Caco-2 (cell line): ENCODE results near the gene PTK7. TPM values are rescaled to one million over a fixed set of nuclear protein-coding genes. Genes with fewer than 3 reads are reported as not detected.

Experiments
- BruUV-seq: library from RNA; stranded (reverse); fragments of 400-500 nt; replicated peaks from 2 replicates; lab custom pipeline; 2021; lab: Mats Ljungman, UMichigan
- CTCF ChIA-PET: fragments of 300-600 bp; sonication (Branson Sonifier 250); formaldehyde crosslinking; loops from one replicate; lab custom pipeline; 2022; ENCODE audit warnings: antibody characterized with exemption; lab: Charles Lee
- POLR2A ChIA-PET: fragments of 300-600 bp; sonication (Branson Sonifier 250); formaldehyde crosslinking; loops from one replicate; lab custom pipeline; 2022; ENCODE audit warnings: antibody characterized with exemption; lab: Charles Lee
- DNase-seq, 2 experiments: peaks; one replicate each; pipeline versions ENCODE4 v3.0.0 to v3.0.0-alpha.2; 2020 to 2022
- H3K27me3 ChIP-seq: replicated peaks from 2 replicates; pipeline ENCODE4 v1.6.0; 2011; ENCODE audit warnings: low read length; ENCODE audit not compliant: control insufficient read depth, insufficient read depth
- H3K36me3 ChIP-seq: 2 replicates; pipeline ENCODE4 v1.5.1; 2011; ENCODE audit warnings: low read length; ENCODE audit not compliant: control insufficient read depth, insufficient read depth
- H3K4me1 ChIP-seq: fragments of 250-450 bp; sonication (Bioruptor Pico); 2 replicates; pipeline ENCODE4 v1.5.1; 2020; ENCODE audit warnings: mild to moderate bottlenecking
- H3K4me3 ChIP-seq: 2 replicates; pipeline ENCODE4 v1.5.1; 2011; ENCODE audit warnings: low read depth, mild to moderate bottlenecking, control low read depth, low read length
- H3K9me3 ChIP-seq: fragments of 250-450 bp; sonication (Bioruptor Pico); 2 replicates; pipeline ENCODE4 v1.5.1; 2020; ENCODE audit warnings: mild to moderate bottlenecking, moderate library complexity
- H3K27ac Mint-ChIP-seq: one replicate; pipeline ENCODE4 v1.8.0; 2022; ENCODE audit warnings: mixed read lengths; ENCODE audit not compliant: unreplicated experiment
- H3K27me3 Mint-ChIP-seq: one replicate; pipeline ENCODE4 v1.8.0; 2022; ENCODE audit warnings: mixed read lengths; ENCODE audit not compliant: insufficient read depth, unreplicated experiment
- H3K36me3 Mint-ChIP-seq: one replicate; pipeline ENCODE4 v1.8.0; 2022; ENCODE audit warnings: mild to moderate bottlenecking, mixed read lengths; ENCODE audit not compliant: insufficient read depth, unreplicated experiment
- H3K4me1 Mint-ChIP-seq: one replicate; pipeline ENCODE4 v1.8.0; 2022; ENCODE audit warnings: low read depth, mixed read lengths; ENCODE audit not compliant: unreplicated experiment
- H3K4me3 Mint-ChIP-seq: one replicate; pipeline ENCODE4 v1.8.0; 2022; ENCODE audit warnings: mild to moderate bottlenecking, moderate library complexity, mixed read lengths; ENCODE audit not compliant: unreplicated experiment
- H3K9me3 Mint-ChIP-seq: one replicate; pipeline ENCODE4 v1.8.0; 2022; ENCODE audit warnings: mixed read lengths; ENCODE audit not compliant: unreplicated experiment
- CTCF ChIP-seq, 2 experiments: fragments of 200-600 bp in 1 of 2; IDR thresholded peaks; 1 replicate in 1 of 2; 2 replicates in 1 of 2; pipeline versions ENCODE4 v1.5.1 to v1.8.0; 2011 to 2022; ENCODE audit warnings: antibody characterized with exemption in 1 of 2, control low read depth in 1 of 2, inconsistent platforms in 1 of 2, low read depth in 1 of 2, low read length in 1 of 2, mild to moderate bottlenecking in 1 of 2, moderate library complexity in 1 of 2; ENCODE audit not compliant: insufficient read depth in 1 of 2, severe bottlenecking in 1 of 2, unreplicated experiment in 1 of 2
- intact Hi-C: fragments of 100-400 bp; cut with micrococcal nuclease; formaldehyde crosslinking; loops from one replicate; pipeline ENCODE4 v1.10.0; 2022; ENCODE audit not compliant: unreplicated experiment
- total RNA-seq: library from RNA; stranded (reverse); gene quantifications from 2 replicates; pipeline ENCODE4 v1.2.3, GENCODE V29; 2022

PTK7 gene
- total RNA-seq, 1 experiment from 2014 or later, result 180 TPM

GRCh38 chr6:43125119-43125518 lies 49.0 kb downstream of the PTK7 start:
- Histone ChIP-seq H3K9me3 (no peaks in the 10 kb centered on the region), H3K4me1 (no peaks in the 10 kb centered on the region), H3K36me3 (no peaks in the 10 kb centered on the region; the same call in 1 of the 2 replicates), H3K27me3 (no peaks in the 10 kb centered on the region), H3K4me3 (no peak overlapping the region)
- no TSS peak for BruUV-seq
- intact Hi-C loops, result no loop called here
- ChIA-PET CTCF (no interaction called here), POLR2A (no interaction called here)
- peaks cover 7% of the 10 kb centered on the region for H3K4me1 Mint-ChIP-seq
- no peaks in the 10 kb centered on the region for H3K9me3 Mint-ChIP-seq
- peaks cover 9% of the 10 kb centered on the region for H3K36me3 Mint-ChIP-seq
- no peak for DNase-seq
- no peaks in the 10 kb centered on the region for H3K27me3 Mint-ChIP-seq
- H3K27ac Mint-ChIP-seq, result no peak overlapping the region
- no peak overlapping the region for H3K4me3 Mint-ChIP-seq
- no peak for TF ChIP-seq CTCF (IDR thresholded peaks at IDR 0.05; ENCODE audit: insufficient read depth in 1 of 2, low read depth in 1 of 2, low read length in 1 of 2, severe bottlenecking in 1 of 2, unreplicated experiment in 1 of 2)

- no peaks in the 10 kb centered on the region for H3K27me3 Mint-ChIP-seq
- no peaks in the 10 kb centered on the region for H3K27me3 ChIP-seq
- CTCF ChIA-PET, result no interaction called here
- no peak overlapping the region for H3K4me3 ChIP-seq
- H3K36me3 Mint-ChIP-seq, result peaks cover 14% of the 10 kb centered on the region
- no peak for DNase-seq
- H3K27ac Mint-ChIP-seq, result no peak overlapping the region
- intact Hi-C loops, result no loop called here
- no peaks in the 10 kb centered on the region for H3K9me3 Mint-ChIP-seq
- no peak overlapping the region for H3K4me3 Mint-ChIP-seq
- H3K4me1 ChIP-seq, result no peaks in the 10 kb centered on the region
- POLR2A ChIA-PET, result no interaction called here
- BruUV-seq, result no TSS peak
- no peak for TF ChIP-seq CTCF (IDR thresholded peaks at IDR 0.05; ENCODE audit: insufficient read depth in 1 of 2, low read depth in 1 of 2, low read length in 1 of 2, severe bottlenecking in 1 of 2, unreplicated experiment in 1 of 2)
- no peaks in the 10 kb centered on the region; the same call in 1 of the 2 replicates for H3K36me3 ChIP-seq
- no peaks in the 10 kb centered on the region for H3K9me3 ChIP-seq
- H3K4me1 Mint-ChIP-seq, result peaks cover 6% of the 10 kb centered on the region
Measured at GRCh38 chr6:43125555-43125954, 49.4 kb downstream of the PTK7 start.

GRCh38 chr6:43127180-43127579 lies 51.1 kb downstream of the PTK7 start:
- CTCF ChIA-PET, result interaction anchor here (0.7 kb wide), 1 partner anchor 30 kb away, joined by 3 read pairs; no protein-coding TSS in a partner anchor
- TF ChIP-seq CTCF (IDR thresholded peaks at IDR 0.05; ENCODE audit: insufficient read depth in 1 of 2, low read depth in 1 of 2, low read length in 1 of 2, severe bottlenecking in 1 of 2, unreplicated experiment in 1 of 2), result no peak
- no peaks in the 10 kb centered on the region for H3K9me3 ChIP-seq
- H3K36me3 ChIP-seq, result peaks cover 2% of the 10 kb centered on the region; the same call in 1 of the 2 replicates
- intact Hi-C loops, result no loop called here
- POLR2A ChIA-PET, result no interaction called here
- H3K4me1 Mint-ChIP-seq, result no peaks in the 10 kb centered on the region
- no peaks in the 10 kb centered on the region for H3K4me1 ChIP-seq
- BruUV-seq, result no TSS peak
- no peak overlapping the region for H3K27ac Mint-ChIP-seq
- H3K9me3 Mint-ChIP-seq, result no peaks in the 10 kb centered on the region
- H3K36me3 Mint-ChIP-seq, result peaks cover 16% of the 10 kb centered on the region
- H3K4me3 ChIP-seq, result no peak overlapping the region
- no peak for DNase-seq
- H3K27me3 ChIP-seq, result no peaks in the 10 kb centered on the region
- H3K27me3 Mint-ChIP-seq, result no peaks in the 10 kb centered on the region
- H3K4me3 Mint-ChIP-seq, result no peak overlapping the region
